Measurements from ENCODE around the gene PCNX2. TPM values are rescaled to one million over a fixed set of nuclear protein-coding genes. Genes with fewer than 3 reads are reported as not detected.

Gene PCNX2
- total and polyA plus RNA-seq, 8 donors, result 5.5 to 25.9 (median 8.7) TPM

DNA sequence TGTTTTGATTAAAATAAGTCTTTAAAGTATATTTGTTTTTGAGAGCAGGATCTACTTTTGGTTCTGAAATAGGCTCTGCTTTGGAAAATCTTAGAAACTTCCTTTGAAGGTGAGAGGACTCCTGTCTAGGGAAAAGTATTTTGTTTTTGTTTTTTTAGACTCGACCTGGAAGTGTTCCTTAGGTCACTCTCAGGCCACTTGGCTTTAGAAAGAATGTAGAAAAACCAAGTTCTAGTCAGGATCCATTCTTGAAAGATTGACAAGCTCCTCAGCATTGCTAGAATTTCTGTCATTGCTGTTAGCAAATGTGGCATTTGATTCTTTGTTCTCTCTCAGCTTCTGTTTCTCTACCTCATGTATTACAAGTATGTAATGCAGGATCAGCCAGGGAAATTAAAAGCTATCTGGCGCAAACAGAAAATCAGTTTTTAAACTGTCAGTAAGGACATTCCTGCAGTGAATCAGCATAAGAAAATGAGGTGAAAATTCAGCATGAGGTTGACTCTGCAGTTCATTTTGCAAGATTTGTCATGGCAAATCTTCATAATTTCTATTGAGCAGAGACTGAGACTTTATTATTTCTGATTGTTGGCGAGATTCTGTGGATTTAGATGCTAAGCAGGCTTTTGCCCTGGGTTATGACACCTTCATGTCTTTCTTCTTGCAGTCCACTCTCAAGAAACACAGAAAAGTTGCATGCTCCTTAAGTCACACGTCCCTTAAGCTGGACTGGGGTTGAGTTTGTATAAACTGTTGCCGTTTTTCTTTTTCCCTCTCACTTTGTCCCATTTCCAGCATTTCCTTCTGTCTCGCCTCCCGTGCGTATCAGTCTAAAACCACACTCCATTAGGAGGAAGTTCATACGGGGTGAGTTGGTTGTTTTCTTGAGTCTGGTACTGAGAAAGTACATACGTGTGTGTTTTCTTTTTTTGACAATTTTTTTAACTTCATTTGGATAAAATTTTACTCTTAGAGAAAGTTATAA, 332.5 kb downstream of the PCNX2 start:
- WGBS, 2 donors, result 54 to 55% methylated on average over 10 of the region's 10 CpGs
- peaks cover 0 to 7% (median 0%) of the 10 kb centered on the region in 3 donors for H3K4me1 ChIP-seq
- ATAC-seq (peak in 3 of 4 donors; percentile 60 to 72 (median 69)), FAIRE-seq (no peak), DNase-seq (no peak)
- no peaks in the 10 kb centered on the region for H3K9me3 ChIP-seq
- no peak overlapping the region for H3K4me3 ChIP-seq
- TF ChIP-seq, protein P1, sequence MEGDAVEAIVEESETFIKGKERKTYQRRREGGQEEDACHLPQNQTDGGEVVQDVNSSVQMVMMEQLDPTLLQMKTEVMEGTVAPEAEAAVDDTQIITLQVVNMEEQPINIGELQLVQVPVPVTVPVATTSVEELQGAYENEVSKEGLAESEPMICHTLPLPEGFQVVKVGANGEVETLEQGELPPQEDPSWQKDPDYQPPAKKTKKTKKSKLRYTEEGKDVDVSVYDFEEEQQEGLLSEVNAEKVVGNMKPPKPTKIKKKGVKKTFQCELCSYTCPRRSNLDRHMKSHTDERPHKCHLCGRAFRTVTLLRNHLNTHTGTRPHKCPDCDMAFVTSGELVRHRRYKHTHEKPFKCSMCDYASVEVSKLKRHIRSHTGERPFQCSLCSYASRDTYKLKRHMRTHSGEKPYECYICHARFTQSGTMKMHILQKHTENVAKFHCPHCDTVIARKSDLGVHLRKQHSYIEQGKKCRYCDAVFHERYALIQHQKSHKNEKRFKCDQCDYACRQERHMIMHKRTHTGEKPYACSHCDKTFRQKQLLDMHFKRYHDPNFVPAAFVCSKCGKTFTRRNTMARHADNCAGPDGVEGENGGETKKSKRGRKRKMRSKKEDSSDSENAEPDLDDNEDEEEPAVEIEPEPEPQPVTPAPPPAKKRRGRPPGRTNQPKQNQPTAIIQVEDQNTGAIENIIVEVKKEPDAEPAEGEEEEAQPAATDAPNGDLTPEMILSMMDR (IDR thresholded peaks at IDR 0.05), result no peak
- peaks cover 0 to 12% (median 0%) of the 10 kb centered on the region in 3 donors for H3K36me3 ChIP-seq
- H3K27me3 ChIP-seq, result no peaks in the 10 kb centered on the region
- intact Hi-C loops (cut with DNase I), result no loop called here
- H3K27ac ChIP-seq, result peak overlapping the region in 1 of 4 donors; percentile 9

DNA sequence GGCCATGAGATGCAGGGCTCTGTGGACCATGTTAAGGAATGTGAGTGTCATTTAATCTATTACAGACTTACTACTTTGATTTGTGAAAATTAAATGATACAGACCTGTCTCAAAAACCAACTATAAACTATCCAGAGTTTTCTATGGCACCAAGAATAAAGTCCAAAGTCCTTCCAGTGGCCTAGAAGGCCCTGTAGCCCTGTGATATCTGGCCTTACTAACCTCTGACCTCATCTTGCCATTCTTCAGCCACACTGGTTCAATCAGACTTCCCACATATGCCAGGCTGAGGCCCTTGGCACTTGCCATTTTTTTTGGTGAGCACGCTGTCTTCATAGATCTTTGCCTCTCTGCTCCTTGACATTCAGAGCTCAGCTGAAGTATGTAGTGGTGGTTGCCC, 337.5 kb downstream of the PCNX2 start:
- H3K27ac ChIP-seq, result no peak overlapping the region
- peaks cover 0 to 17% (median 0%) of the 10 kb centered on the region in 3 donors for H3K36me3 ChIP-seq
- ATAC-seq, result no peak
- H3K9me3 ChIP-seq, result no peaks in the 10 kb centered on the region
- no peak for DNase-seq
- WGBS, 2 donors, result 99 to 100% methylated on average over 1 of the region's 1 CpG
- H3K4me3 ChIP-seq, result no peak overlapping the region
- TF ChIP-seq, protein P1 (IDR thresholded peaks at IDR 0.05), result no peak
- H3K4me1 ChIP-seq, result peaks cover 0 to 3% (median 0%) of the 10 kb centered on the region in 3 donors
- no peaks in the 10 kb centered on the region for H3K27me3 ChIP-seq
- FAIRE-seq, result no peak
- intact Hi-C loops (cut with DNase I), result loop anchor here in 1 of 3 donors (10.0 kb wide), 1 partner anchor 323 kb away; the partner anchor contains the start of gene SIPA1L2

DNA sequence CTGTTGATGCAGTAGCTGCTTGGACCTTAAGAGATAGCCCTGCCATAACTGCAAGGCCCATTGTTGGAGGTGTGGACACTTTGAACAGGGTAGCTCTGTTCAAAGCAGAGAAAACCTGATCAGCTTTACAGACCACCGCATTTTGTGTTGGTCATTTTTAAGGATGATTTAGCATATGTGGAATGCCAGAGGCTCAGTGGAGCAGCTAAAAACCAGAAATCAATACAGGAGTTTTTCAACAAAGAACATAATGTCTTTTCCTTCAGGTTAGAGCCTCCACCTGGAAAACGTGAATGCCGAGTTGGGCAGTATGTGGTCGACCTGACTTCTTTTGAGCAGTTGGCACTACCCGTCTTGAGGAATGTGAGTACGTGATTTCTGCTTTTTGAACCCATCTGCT, 339.4 kb downstream of the PCNX2 start:
- WGBS, 2 donors, result 73 to 79% methylated on average over 6 of the region's 6 CpGs
- Histone ChIP-seq H3K36me3 (peaks cover 0 to 17% (median 0%) of the 10 kb centered on the region in 3 donors), H3K27me3 (no peaks in the 10 kb centered on the region), H3K4me3 (no peak overlapping the region), H3K27ac (no peak overlapping the region), H3K9me3 (no peaks in the 10 kb centered on the region), H3K4me1 (peaks cover 0 to 7% (median 5%) of the 10 kb centered on the region in 3 donors)
- ATAC-seq, result no peak
- no peak for DNase-seq
- TF ChIP-seq, protein P1 (IDR thresholded peaks at IDR 0.05), result no peak
- FAIRE-seq, result no peak
- intact Hi-C loops (cut with DNase I), result loop anchor here in 1 of 3 donors (10.0 kb wide), 1 partner anchor 321 kb away; the partner anchor contains the start of gene SIPA1L2

DNA sequence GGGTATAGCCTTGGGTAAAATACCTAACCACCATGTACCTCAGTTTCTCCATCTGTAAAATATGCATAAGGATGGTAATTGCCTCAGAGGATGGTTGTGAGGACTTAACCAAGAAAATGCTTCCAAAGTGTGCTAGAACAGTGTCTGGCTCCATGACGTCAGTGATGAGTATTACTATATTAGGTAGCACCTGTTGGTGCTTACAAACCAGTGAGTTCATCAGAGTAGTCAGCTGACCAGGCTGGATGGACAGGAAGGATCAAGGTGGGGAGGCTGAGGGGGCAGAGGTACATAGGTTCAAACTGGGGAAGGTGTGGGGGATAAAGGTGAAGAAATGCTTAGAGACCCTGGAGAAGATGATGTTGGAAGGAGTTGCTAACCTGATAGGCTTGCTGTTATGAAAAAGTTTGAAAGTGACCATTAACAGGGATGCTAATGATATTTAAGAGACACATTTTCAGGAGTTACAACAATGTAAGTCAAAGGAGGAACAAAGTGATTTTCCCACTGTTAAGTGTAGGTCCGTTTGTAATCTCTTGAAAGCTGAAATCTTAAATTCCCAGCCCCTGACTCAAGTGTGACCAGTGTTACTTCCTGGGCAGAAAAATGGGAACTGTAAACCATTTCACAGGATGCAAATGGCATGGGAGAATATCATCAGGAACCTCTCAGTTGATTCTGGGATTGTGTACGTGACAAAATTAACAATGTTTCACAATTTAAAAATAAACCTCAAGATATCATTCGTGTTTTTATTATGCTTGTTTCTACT, 340.7 kb downstream of the PCNX2 start:
- Histone ChIP-seq H3K4me1 (peaks cover 0 to 9% (median 5%) of the 10 kb centered on the region in 3 donors), H3K27ac (no peak overlapping the region), H3K27me3 (no peaks in the 10 kb centered on the region), H3K4me3 (no peak overlapping the region), H3K9me3 (no peaks in the 10 kb centered on the region), H3K36me3 (peaks cover 0 to 15% (median 0%) of the 10 kb centered on the region in 3 donors)
- TF ChIP-seq, protein P1 (IDR thresholded peaks at IDR 0.05), result no peak
- no peak for ATAC-seq
- DNase-seq, result no peak
- intact Hi-C loops (cut with DNase I), result loop anchor here in 1 of 3 donors (10.0 kb wide), 1 partner anchor 320 kb away; the partner anchor contains the start of gene SIPA1L2
- FAIRE-seq, result no peak
- WGBS, 2 donors, result 83 to 89% methylated on average over 4 of the region's 4 CpGs
